GM12878 (cell line): ENCODE data around the gene DMRT1. TPM values are rescaled to one million over a fixed set of nuclear protein-coding genes. Genes with fewer than 3 reads are reported as not detected.

Experiments used
- ATF3 ChIP-seq: IDR thresholded peaks from 2 replicates; pipeline ENCODE4 v1.6.1; 2011; ENCODE audit warnings: low read depth, mild to moderate bottlenecking, low read length, moderate library complexity, borderline replicate concordance; ENCODE audit errors: extremely low read depth
- BACH1 ChIP-seq: fragments of 450-650 bp; IDR thresholded peaks from 2 replicates; pipeline ENCODE4 v1.6.1; 2017; ENCODE audit warnings: mild to moderate bottlenecking, borderline replicate concordance
- DPF2 ChIP-seq: fragments of 450-650 bp; IDR thresholded peaks from 2 replicates; pipeline ENCODE4 v1.6.1; 2017; ENCODE audit warnings: mild to moderate bottlenecking
- ETV6 ChIP-seq, 2 experiments: fragments of 450-650 bp in 1 of 2; IDR thresholded peaks in 1 of 2; conservative IDR thresholded peaks in 1 of 2; 2 replicates each; pipeline ENCODE4 v1.6.1; 2014; ENCODE audit warnings: antibody characterized with exemption in 1 of 2, borderline replicate concordance in 1 of 2, low read depth in 1 of 2, mild to moderate bottlenecking in 1 of 2, moderate library complexity in 1 of 2
- MAX ChIP-seq: IDR thresholded peaks from 2 replicates; pipeline ENCODE4 v1.6.1; 2012; ENCODE audit warnings: low read depth, low read length, improper control_type of control experiment
- MEF2B ChIP-seq: fragments of 450-650 bp; IDR thresholded peaks from 2 replicates; pipeline ENCODE4 v1.6.1; 2018; ENCODE audit warnings: mild to moderate bottlenecking, moderate library complexity; ENCODE audit not compliant: partially characterized antibody, poor library complexity, severe bottlenecking
- MTA2 ChIP-seq: fragments of 450-650 bp; IDR thresholded peaks from 2 replicates; pipeline ENCODE4 v1.6.1; 2016; ENCODE audit warnings: low read depth, mild to moderate bottlenecking, moderate library complexity
- NFIC ChIP-seq: IDR thresholded peaks from 2 replicates; pipeline ENCODE4 v1.6.1; 2012; ENCODE audit warnings: low read depth, mild to moderate bottlenecking, inconsistent platforms, low read length, moderate library complexity
- NKRF ChIP-seq: fragments of 450-650 bp; conservative IDR thresholded peaks from 2 replicates; pipeline ENCODE4 v1.6.1; 2017; ENCODE audit warnings: mild to moderate bottlenecking, moderate library complexity
- NR2C2 ChIP-seq: IDR thresholded peaks from 2 replicates; pipeline ENCODE4 v1.6.1; 2011; ENCODE audit warnings: borderline replicate concordance, low read depth; ENCODE audit not compliant: control insufficient read depth, insufficient read length
- NR2F1 ChIP-seq: fragments of 450-650 bp; conservative IDR thresholded peaks from 2 replicates; pipeline ENCODE4 v1.6.1; 2017; ENCODE audit warnings: mild to moderate bottlenecking
- SIN3A ChIP-seq: IDR thresholded peaks from 2 replicates; pipeline ENCODE4 v1.6.1; 2012; ENCODE audit warnings: low read depth, low read length, improper control_type of control experiment
- SMC3 ChIP-seq: IDR thresholded peaks from 2 replicates; pipeline ENCODE4 v1.6.1; 2011; ENCODE audit warnings: low read length, improper control_type of control experiment, borderline replicate concordance
- SRF ChIP-seq, 2 experiments: IDR thresholded peaks; 2 replicates each; pipeline ENCODE4 v1.6.1; 2011; ENCODE audit warnings: low read depth in 2 of 2, low read length in 2 of 2, mild to moderate bottlenecking in 1 of 2, moderate library complexity in 1 of 2
- SUZ12 ChIP-seq: fragments of 200-600 bp; sonication (generic); IDR thresholded peaks from one replicate; pipeline ENCODE4 v1.6.1; 2018; ENCODE audit warnings: antibody characterized with exemption, mild to moderate bottlenecking; ENCODE audit not compliant: unreplicated experiment
- USF1 ChIP-seq: IDR thresholded peaks from 2 replicates; pipeline ENCODE4 v1.6.1; 2011; ENCODE audit warnings: borderline replicate concordance, low read depth, mild to moderate bottlenecking, moderate library complexity, mixed read lengths, low read length; ENCODE audit not compliant: insufficient read depth; ENCODE audit errors: extremely low read length
- ZBED1 ChIP-seq: IDR thresholded peaks from 2 replicates; pipeline ENCODE4 v1.6.1; 2016; ENCODE audit warnings: borderline replicate concordance
- ZBTB33 ChIP-seq: fragments of 450-650 bp; IDR thresholded peaks from 2 replicates; pipeline ENCODE4 v1.6.1; 2017; ENCODE audit warnings: mild to moderate bottlenecking
- ZNF622 ChIP-seq: fragments of 450-650 bp; IDR thresholded peaks from 2 replicates; pipeline ENCODE4 v1.6.1; 2017; ENCODE audit warnings: mild to moderate bottlenecking, inconsistent platforms
- ZNF687 ChIP-seq: fragments of 450-650 bp; IDR thresholded peaks from 2 replicates; pipeline ENCODE4 v1.6.1; 2017; ENCODE audit warnings: mild to moderate bottlenecking, moderate library complexity
- polyA plus RNA-seq, 11 experiments: library from polyadenylated mRNA; depleted of rRNA in 4 of 11; unstranded in 6 of 11; stranded (reverse) in 5 of 11; fragments of >200 nt; fragmentation: Nextera tagmentation in 4 of 11; fragmentation: Illumina TruSeq in 1 of 11; extraction: Ambion mirVana in 4 of 11; extraction: Trizol in 1 of 11; gene quantifications; 1 replicate in 1 of 11; 2 replicates in 10 of 11; pipeline versions ENCODE4 v1.2.1 to v1.2.3, GENCODE V29; 2011 to 2016; ENCODE audit warnings: inconsistent platforms in 2 of 11, missing spikeins in 2 of 11, low read depth in 1 of 11
- total RNA-seq, 4 experiments: library from RNA; depleted of rRNA in 3 of 4; stranded (reverse); fragments of >200 nt in 3 of 4; fragmentation: Illumina TruSeq in 1 of 4; extraction: Trizol in 1 of 4; gene quantifications; 2 replicates each; pipeline versions ENCODE4 v1.2.1 to v1.2.3, GENCODE V29; 2013 to 2021

DMRT1 gene
- total and polyA plus RNA-seq, 10 of the 15 experiments (the other 5 are each of a cell fraction or from before 2014, with no cell fraction given) = 0.06 to 1.9 (median 0.24) TPM

- TF ChIP-seq ZNF687 = no peak
- TF ChIP-seq SIN3A = no peak
- TF ChIP-seq MAX = no peak
- peak; percentile 84 for TF ChIP-seq NR2F1
- TF ChIP-seq NKRF = no peak; the same call in 1 of the 2 replicates
- peak; percentile 100 for TF ChIP-seq SMC3
- TF ChIP-seq ETV6 (conservative IDR thresholded peaks at IDR 0.05 in 1 of 2, IDR thresholded peaks at IDR 0.05 in 1 of 2; ENCODE audit: borderline replicate concordance in 1 of 2, low read depth in 1 of 2) = peak in 1 of 2 experiments; percentile 87; a peak in 2 of 4 replicates
- peak; percentile 88 for TF ChIP-seq MEF2B
- TF ChIP-seq ATF3 = no peak
- peak; percentile 70; the same call in 1 of the 2 replicates for TF ChIP-seq ZBED1
- no peak for TF ChIP-seq ZNF622
- TF ChIP-seq SRF (IDR thresholded peaks at IDR 0.05; ENCODE audit: low read depth in 2 of 2, low read length in 2 of 2) = peak in 1 of 2 experiments; percentile 77; a peak in 2 of 4 replicates
- TF ChIP-seq NFIC = peak; percentile 77
- TF ChIP-seq USF1 = no peak
- TF ChIP-seq ZBTB33 = no peak
- peak; percentile 93 for TF ChIP-seq BACH1
- peak; percentile 97 for TF ChIP-seq DPF2
- no peak for TF ChIP-seq SUZ12
- no peak for TF ChIP-seq NR2C2
- peak; percentile 97 for TF ChIP-seq MTA2
Measured at GRCh38 chr9:893843-894420, 52.4 kb downstream of the DMRT1 start (continued).
